ENCODE measurements around the gene NSDHL. TPM values are rescaled to one million over a fixed set of nuclear protein-coding genes. Genes with fewer than 3 reads are reported as not detected.
"Not testable (repeated sequence)": the region's sequence is repeated elsewhere in the genome, so short reads cannot be mapped to it uniquely, and the experiment has no call there.

NSDHL gene
- total RNA-seq, result 10 to 100 TPM; 12.2 to 20.2 TPM

DNA sequence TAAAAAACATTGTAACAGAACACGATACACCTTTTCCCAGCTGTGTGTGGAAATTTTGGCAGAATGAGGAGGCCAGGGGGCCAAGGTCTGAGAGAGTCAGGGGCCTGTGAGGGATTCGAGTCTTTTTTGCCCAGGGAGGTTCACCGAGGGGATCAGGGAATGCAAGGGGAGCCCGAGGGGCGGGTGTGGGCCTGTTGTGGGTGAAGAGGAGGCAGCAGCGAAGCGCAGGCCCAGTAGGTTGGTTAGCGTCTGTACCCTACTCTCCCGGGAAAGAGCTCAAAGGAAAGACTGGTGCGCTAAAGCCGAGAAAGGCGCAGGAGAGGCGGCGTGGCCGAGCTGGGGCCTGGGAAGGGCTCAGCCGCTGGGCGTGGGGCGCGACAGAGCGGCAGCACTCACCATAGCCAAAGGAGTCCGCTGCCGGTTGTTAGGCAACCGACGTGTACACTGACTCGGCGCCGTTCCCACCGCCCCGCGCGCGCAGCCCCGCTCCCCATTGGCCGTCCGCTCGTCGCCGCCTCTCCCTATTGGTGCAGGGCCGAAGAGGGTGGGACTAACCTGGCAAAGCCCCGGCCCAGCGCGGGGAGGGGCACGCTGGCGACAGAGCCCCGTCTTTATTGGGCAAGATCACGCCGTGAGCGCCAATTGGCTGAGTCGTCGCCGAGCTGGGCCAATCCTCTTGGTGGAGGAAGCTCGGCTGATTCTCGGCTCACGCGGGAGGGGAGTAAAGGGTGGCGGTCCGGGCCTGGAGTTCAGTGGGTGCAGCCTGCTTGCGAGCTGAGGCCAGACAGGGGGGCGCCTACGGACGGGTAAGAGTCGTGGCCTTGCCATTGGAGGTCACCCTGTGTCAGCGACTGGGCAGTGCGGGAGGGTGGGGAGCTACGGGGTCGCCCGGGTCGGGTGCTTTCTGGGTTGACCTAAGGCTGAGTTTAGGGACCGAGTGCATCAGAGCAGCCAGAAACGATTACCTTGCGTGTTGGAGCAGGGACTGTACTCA is at the start of gene NSDHL, which contains the start of gene CETN2:
NSDHL (plus strand) TSS at position 752 of the 994 bp plus-strand sequence. CDS start 15,262 bp downstream, outside the sequence.
CETN2 (minus strand) TSS at position 446 of the 994 bp plus-strand sequence; CDS start at position 399, 47 bp downstream.
- Mint-ChIP-seq H3K9me3 (no peaks in the 10 kb centered on the region), H3K4me3 (peak within 1 kb of the TSS; percentile 90), H3K27ac (peak within 1 kb of the TSS; percentile 96), H3K27me3 (no peaks in the 10 kb centered on the region), H3K4me1 (peaks cover 10% of the 10 kb centered on the region), H3K36me3 (ENCODE audit: low read depth) (peaks cover 5% of the 10 kb centered on the region)
- peak; percentile 98 for ATAC-seq (replicated peaks)

DNA sequence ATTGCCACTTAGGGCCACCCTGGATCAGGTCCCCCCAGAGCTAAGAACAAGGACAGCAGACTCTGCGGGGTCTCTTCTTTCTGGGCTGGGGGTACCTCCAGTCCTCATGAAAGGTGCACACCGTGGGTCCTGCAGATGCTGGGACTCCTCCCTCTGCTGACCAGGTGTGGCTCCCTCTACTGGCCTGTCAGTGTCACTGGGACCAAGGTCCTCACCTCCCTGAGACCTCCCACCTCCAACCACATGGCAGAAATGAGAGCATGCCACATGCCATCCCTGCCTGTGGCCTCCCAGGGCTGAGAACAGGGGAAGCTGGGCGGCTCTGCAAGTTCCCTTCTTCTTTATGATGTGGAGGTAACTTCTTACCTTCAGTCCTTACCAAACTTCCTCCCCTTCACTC is 43.8 kb upstream of the NSDHL start:
- not testable (repeated sequence) for H3K4me3 Mint-ChIP-seq; H3K27ac Mint-ChIP-seq; H3K9me3 Mint-ChIP-seq; H3K27me3 Mint-ChIP-seq; H3K36me3 Mint-ChIP-seq (ENCODE audit: low read depth); ATAC-seq (replicated peaks); H3K4me1 Mint-ChIP-seq

DNA sequence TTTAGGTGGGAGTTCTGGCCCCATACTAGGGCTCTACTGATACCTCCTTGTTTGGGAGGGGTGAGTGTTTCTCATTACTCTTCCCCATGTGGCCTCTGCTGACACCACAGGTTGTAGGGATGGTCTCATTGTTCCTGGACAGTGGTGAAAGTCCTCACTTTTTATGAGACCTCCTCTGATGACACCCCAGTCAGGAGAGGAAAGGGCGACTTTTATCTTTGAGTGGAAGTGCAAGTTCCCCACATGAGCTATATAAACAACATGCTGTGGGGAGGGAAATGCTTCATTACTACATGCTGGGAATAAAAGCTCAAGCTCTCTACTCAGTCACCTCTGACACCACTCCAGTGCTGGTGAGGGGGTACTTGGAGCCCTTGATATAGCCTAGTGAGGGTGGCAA is 31.9 kb upstream of the NSDHL start:
- no peak overlapping the region for H3K27ac Mint-ChIP-seq
- H3K9me3 Mint-ChIP-seq, result no peaks in the 10 kb centered on the region
- no peak overlapping the region for H3K4me3 Mint-ChIP-seq
- no peaks in the 10 kb centered on the region for H3K27me3 Mint-ChIP-seq
- no peaks in the 10 kb centered on the region for H3K4me1 Mint-ChIP-seq
- no peak for ATAC-seq (replicated peaks)
- H3K36me3 Mint-ChIP-seq (ENCODE audit: low read depth), result no peaks in the 10 kb centered on the region

DNA sequence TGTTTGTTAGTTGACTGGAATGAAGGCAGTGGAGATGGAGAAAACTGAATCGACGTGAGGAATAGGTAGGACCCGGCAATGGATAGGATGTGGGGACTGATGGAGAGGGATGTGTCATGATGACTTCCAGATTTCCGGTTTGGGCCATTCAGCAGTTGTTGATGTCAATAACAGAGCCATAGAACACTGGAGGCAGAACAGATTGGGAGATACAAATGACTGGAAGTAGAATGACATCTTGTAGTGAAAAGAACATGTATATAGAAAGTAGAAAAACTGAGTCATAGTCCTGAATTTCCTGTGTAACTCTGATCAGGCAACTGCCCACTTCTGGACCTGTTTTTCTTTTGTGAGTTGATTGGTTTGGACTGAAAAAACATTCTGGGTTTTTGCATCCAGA is 24.8 kb upstream of the NSDHL start:
- no peak overlapping the region for H3K4me3 Mint-ChIP-seq
- peak; percentile 66 for ATAC-seq (replicated peaks)

DNA sequence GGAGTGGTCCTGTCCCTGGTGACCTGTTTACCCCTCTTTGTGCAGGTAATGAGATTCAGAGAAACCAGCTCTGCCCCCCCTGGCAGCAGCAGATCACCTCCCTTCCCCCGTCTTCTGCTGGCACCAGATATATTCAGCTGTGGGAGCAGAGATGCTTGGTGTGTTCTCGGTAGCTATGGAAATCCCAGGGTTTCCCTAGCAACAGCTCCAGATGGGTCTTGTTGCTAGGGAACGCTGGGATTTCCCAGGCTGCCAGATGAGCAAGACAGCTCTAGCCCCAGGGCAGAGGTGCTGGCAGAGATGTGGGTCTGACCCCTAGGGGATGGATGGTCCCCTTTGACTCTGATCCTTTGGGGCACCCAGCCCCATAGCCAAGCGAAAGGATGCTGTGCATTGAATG is 20.5 kb upstream of the NSDHL start:
- Mint-ChIP-seq H3K9me3 (no peaks in the 10 kb centered on the region), H3K4me3 (no peak overlapping the region), H3K4me1 (no peaks in the 10 kb centered on the region), H3K36me3 (ENCODE audit: low read depth) (no peaks in the 10 kb centered on the region), H3K27me3 (peaks cover 13% of the 10 kb centered on the region), H3K27ac (no peak overlapping the region)
- ATAC-seq (replicated peaks), result no peak

More for the DNA sequence above, 24.8 kb upstream of the NSDHL start:
- Mint-ChIP-seq H3K36me3 (ENCODE audit: low read depth) (no peaks in the 10 kb centered on the region), H3K27me3 (peaks cover 16% of the 10 kb centered on the region), H3K27ac (no peak overlapping the region), H3K9me3 (no peaks in the 10 kb centered on the region), H3K4me1 (no peaks in the 10 kb centered on the region)

DNA sequence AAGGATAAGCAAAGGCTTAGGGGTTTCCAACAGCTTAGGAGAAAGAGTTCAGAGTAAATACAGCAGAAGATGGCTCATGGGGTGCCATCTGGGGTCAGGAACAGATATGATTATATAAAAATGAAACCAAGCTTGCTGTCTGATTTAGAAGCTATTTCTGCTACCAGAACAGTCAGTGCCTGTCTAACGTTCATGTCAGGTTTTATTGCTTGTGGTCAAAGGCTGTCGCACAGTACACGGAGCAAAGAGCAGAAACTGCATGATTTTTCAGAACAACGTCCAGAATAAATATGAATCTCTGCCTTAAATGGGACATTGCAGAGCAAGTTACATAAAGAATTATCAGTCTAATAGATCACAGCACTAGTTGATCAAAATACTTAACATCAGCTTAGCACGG is 17.7 kb upstream of the NSDHL start:
- ATAC-seq (replicated peaks), result no peak
- Mint-ChIP-seq H3K27me3 (peaks cover 9% of the 10 kb centered on the region), H3K4me3 (no peak overlapping the region), H3K27ac (no peak overlapping the region), H3K4me1 (no peaks in the 10 kb centered on the region), H3K36me3 (ENCODE audit: low read depth) (no peaks in the 10 kb centered on the region), H3K9me3 (no peaks in the 10 kb centered on the region)

DNA sequence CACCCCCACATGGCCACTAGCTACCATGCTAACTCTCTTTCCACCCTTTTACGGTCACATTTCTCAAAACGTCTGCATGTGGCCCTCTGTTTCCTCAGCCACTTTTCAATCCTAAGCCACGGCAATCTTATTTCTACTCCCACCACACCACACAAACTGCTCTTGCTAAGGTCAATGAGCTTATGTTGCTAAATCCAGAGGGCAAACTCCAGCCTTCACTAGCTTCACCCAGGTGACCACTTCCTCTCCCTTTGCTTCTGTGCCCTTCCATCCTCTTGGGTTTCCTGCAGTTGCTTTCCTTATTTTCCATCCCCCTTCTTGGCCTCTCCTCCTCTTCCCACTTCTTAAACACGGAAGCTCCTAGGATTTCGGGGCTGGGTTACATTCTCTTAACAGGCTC is 16.8 kb upstream of the NSDHL start:
- Mint-ChIP-seq H3K36me3 (ENCODE audit: low read depth) (no peaks in the 10 kb centered on the region), H3K27ac (no peak overlapping the region), H3K9me3 (no peaks in the 10 kb centered on the region), H3K27me3 (peaks cover 4% of the 10 kb centered on the region), H3K4me3 (no peak overlapping the region), H3K4me1 (no peaks in the 10 kb centered on the region)
- no peak for ATAC-seq (replicated peaks)

DNA sequence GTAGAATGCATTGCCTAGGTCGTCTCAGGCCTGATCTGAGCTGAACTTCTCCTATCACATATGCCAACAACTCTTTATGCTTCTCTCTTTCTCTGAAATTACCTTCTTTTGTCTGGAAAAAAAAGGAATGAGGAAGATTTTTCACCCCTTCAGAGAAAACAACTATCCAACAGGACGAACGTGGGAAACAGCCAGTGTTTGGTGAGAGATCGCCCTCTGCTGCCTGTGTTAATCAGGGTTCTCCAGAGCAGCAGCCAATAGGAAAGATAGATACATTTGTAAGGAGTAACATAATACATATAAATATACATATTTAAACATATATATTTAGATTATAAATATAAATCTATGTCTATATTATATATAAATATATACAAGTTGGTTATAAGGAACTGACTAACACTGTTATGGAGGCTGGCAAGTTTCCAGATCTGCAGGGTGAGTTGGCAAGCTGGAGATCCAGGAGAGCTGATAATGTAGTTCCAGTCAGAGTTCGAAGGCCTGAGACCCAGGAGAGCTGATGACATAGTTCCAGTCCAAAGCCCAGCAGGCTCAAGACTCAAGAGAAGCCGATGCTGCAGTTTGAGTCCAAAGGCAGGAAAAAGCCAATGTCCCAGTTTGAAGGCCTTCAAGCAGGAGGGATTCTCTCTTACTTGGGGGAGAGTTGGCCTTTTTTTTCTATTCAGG is 13.6 kb upstream of the NSDHL start:
- ATAC-seq (replicated peaks), result no peak

DNA sequence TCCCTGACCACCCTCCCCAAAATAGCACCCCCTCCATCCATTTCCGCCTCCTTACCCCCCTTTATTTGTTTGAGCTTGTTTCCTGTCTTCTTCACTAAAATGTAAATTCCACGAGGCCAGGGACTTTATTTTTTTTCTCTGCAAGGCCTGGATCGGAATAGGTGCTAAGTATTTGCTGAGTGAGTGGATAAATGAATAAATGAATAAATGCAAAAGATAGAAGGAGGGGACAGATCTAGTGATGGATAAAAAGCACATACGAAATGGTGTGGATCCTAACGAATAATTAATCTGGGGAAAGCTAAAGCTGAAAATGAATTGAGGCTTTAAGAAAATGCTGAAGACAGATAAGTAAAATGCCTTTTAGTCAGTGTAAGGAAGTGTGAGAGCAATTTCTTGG is 12.5 kb upstream of the NSDHL start:
- no peak for ATAC-seq (replicated peaks)
- H3K27ac Mint-ChIP-seq, result no peak overlapping the region
- peaks cover 10% of the 10 kb centered on the region for H3K27me3 Mint-ChIP-seq
- H3K9me3 Mint-ChIP-seq, result no peaks in the 10 kb centered on the region
- no peaks in the 10 kb centered on the region for H3K4me1 Mint-ChIP-seq
- H3K36me3 Mint-ChIP-seq (ENCODE audit: low read depth), result no peaks in the 10 kb centered on the region
- H3K4me3 Mint-ChIP-seq, result no peak overlapping the region

More for the DNA sequence above, 13.6 kb upstream of the NSDHL start:
- H3K4me3 Mint-ChIP-seq, result no peak overlapping the region
- H3K9me3 Mint-ChIP-seq, result no peaks in the 10 kb centered on the region
- peaks cover 10% of the 10 kb centered on the region for H3K27me3 Mint-ChIP-seq
- H3K27ac Mint-ChIP-seq, result no peak overlapping the region
- H3K36me3 Mint-ChIP-seq (ENCODE audit: low read depth), result no peaks in the 10 kb centered on the region
- H3K4me1 Mint-ChIP-seq, result no peaks in the 10 kb centered on the region

DNA sequence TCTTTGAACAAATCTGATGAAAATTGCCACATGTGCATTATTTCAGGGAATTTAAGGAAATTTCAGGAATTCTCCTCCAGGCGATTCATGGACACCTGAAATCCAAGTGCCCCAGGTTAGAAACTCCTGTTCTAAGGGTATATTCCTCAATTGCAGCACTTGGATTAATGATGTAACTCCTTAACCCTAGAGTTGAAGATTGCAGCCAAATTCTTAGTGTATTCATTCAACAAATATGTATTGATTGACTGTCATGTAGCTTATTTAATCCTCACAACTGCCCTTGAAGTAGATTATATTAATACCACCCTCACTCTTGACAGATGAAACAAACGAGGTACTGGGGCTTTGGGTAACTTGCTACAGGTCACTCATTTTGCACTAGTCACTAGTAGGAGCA is 11.6 kb upstream of the NSDHL start:
- Mint-ChIP-seq H3K27ac (no peak overlapping the region), H3K9me3 (no peaks in the 10 kb centered on the region), H3K4me3 (no peak overlapping the region), H3K36me3 (ENCODE audit: low read depth) (no peaks in the 10 kb centered on the region), H3K27me3 (peaks cover 10% of the 10 kb centered on the region), H3K4me1 (no peaks in the 10 kb centered on the region)
- no peak for ATAC-seq (replicated peaks)

DNA sequence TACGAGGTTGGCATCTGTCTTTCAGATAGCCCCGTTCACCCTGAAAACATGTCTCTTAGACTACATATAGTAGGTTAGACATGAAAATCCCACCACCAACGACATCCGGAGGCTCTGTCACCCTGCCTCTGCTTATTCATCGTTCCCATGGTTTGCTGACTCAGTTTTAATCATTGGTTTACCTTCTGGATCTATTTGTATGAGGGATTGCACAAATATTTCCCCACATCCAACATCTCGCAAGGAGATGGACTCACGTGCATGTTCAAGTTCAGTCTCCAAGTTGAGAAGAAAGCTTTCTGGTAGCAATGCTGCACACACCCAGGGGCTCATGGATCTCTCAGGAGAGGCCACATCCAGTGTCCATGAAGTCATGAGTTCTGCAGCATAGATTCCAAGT is 11.1 kb upstream of the NSDHL start:
- Mint-ChIP-seq H3K36me3 (ENCODE audit: low read depth) (no peaks in the 10 kb centered on the region), H3K9me3 (no peaks in the 10 kb centered on the region), H3K4me1 (no peaks in the 10 kb centered on the region), H3K27ac (no peak overlapping the region), H3K4me3 (no peak overlapping the region), H3K27me3 (peaks cover 10% of the 10 kb centered on the region)
- no peak for ATAC-seq (replicated peaks)

DNA sequence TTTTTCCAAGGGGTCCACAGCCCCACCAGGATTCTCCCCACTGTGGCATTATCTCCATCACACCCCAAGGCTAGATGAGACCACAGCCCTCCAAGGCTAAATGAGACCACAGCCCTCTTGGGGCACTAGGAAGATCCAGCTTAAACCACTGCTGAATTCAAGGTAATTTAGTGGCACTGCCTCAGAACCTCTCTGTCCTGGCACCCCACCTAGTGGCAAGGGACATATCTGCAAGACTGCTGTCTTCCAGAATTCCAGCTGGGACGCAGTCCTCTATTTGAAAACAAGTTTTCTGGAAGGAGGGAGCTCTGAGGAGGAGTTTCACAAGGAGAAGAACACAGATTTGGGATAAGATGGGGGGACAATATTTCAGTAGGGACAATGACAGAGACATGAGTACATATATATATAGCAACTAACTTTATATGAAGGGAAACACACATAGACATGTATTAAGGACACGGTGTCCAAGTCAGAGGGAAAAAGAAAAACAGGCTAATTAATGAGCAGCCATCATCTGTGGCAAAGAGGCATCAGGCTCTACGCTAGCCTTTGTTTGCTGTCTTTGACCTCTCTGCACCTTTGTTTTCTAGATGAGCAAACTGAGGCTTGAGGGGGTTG is 9.6 kb upstream of the NSDHL start:
- Mint-ChIP-seq H3K27ac (no peak overlapping the region), H3K27me3 (peaks cover 10% of the 10 kb centered on the region), H3K4me3 (no peak overlapping the region), H3K36me3 (ENCODE audit: low read depth) (no peaks in the 10 kb centered on the region), H3K4me1 (no peaks in the 10 kb centered on the region), H3K9me3 (no peaks in the 10 kb centered on the region)
- ATAC-seq (replicated peaks), result no peak

DNA sequence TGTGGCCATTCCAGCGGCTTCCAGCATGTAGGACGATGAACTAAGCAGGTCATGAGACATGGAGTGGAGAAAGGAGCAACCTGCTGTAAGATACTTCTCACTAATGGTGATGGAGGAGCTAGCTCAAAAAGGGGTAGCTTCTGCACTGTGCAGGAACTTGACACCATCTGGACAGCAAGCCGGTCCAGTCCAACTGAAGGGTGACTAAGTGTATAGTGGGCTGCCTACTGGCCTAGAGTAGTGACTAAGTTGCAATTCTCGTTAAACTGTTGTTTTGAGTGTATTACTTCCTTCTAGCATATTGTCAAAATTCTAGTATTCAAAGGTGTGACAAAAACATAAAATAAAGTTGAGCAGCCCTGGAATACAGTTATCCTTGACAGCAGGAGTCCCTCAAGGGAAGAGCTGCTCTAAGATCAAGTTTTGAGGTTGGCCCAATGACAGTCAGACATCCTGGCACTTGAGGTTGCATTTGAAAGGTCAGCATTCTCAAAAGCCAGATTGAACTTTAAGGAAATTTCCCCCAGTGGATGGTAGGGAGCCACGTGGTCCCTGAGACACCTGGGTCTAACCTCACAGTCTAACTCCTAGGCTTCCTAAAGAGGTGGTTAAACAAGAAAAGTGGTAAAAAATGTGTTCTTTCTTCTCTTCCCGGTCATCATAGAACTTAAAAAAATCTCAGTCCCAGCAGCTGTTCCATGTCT is 8.3 kb upstream of the NSDHL start:
- no peak for ATAC-seq (replicated peaks)
- Mint-ChIP-seq H3K4me3 (no peak overlapping the region), H3K27ac (no peak overlapping the region), H3K27me3 (peaks cover 10% of the 10 kb centered on the region), H3K36me3 (ENCODE audit: low read depth) (no peaks in the 10 kb centered on the region), H3K4me1 (no peaks in the 10 kb centered on the region), H3K9me3 (no peaks in the 10 kb centered on the region)

DNA sequence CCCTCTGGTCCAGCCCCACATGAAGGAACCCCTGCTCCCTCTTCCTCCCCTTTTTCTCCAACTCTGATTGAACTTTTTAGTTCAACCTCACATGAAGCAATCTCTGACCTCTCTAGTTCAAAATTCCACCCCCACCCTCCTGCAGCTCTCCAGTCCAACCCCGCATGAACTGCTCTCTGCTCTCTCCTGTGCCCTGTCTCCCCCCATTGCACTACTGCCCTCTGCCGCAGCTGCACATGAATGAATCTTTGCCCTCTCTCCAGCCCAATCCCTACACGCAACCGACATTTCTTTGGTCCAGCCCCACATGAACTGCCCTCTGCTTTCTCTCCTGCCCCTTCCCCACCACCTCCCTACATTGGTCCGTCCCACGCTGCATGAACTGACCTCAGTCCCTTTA is 7.2 kb upstream of the NSDHL start:
- no peak for ATAC-seq (replicated peaks)
- no peak overlapping the region for H3K27ac Mint-ChIP-seq
- H3K27me3 Mint-ChIP-seq, result peaks cover 10% of the 10 kb centered on the region
- no peaks in the 10 kb centered on the region for H3K36me3 Mint-ChIP-seq (ENCODE audit: low read depth)
- H3K4me3 Mint-ChIP-seq, result no peak overlapping the region
- H3K9me3 Mint-ChIP-seq, result no peaks in the 10 kb centered on the region
- H3K4me1 Mint-ChIP-seq, result no peaks in the 10 kb centered on the region

All from activated T-helper 17 cell treated with anti-CD3 and anti-CD28 coated beads, Interleukin-2, amount 50 U/mL, for 72 hours (primary cell).